ENCODE data around the gene PARD6B. TPM values are rescaled to one million over a fixed set of nuclear protein-coding genes. Genes with fewer than 3 reads are reported as not detected.
A peak's percentile ranks its signal among the peaks of the same experiment; 100 is the strongest.
"Not testable (repeated sequence)": the region's sequence is repeated elsewhere in the genome, so short reads cannot be mapped to it uniquely, and the experiment has no call there.

Gene PARD6B
- total RNA-seq, 1 donor from 2014 or later: 45.7 TPM

DNA sequence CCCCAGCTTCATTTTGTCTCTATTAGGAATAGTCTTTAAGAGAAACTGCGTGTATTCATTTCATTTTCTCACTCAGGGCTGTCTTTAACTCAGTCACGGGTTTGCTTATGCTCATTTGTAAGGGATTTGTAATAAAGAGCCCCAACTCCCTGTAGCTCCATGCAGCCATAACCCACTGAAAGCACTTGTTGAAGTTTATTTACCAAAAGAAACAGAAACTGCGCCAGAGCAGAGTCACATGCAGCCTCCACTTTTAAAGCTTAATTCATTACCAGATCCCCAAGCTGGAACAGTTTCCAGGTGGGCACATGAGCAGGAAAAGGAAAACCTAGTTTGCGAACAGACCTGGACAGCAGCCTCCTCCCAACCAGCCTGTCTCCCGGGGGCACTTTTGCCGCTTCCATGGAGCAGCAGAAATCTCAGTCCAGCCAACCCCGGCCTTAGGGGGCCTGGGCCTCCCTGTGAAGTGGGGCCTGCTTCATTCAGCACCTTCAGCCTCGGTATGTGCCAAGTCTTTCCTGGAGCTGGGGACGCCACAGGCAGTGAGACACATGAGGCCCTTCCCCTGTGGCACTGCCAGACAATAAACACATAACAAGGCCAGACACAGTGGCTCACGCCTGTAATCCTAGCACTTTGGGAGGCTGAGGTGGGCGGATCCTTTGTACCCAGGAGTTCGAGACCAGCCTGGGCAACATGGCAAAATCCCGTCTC, 68.0 kb downstream of the PARD6B start:
- no peak overlapping the region for H2AFZ ChIP-seq (replicated peaks)
- Mint-ChIP-seq H3K36me3 (no peaks in the 10 kb centered on the region), H3K27ac (no peak overlapping the region), H3K9me3 (no peaks in the 10 kb centered on the region), H3K4me3 (no peak overlapping the region), H3K27me3 (ENCODE audit: insufficient read depth, low read depth) (peaks cover 3% of the 10 kb centered on the region), H3K4me1 (peaks cover 13% of the 10 kb centered on the region)
- DNase-seq (ENCODE audit: low spot score): no peak
- peaks cover 9% of the 10 kb centered on the region for H4K20me1 ChIP-seq (ENCODE audit: low read depth)
- TF ChIP-seq EZH2 (IDR thresholded peaks at IDR 0.05): no peak
- TF ChIP-seq EZH2phosphoT487 (IDR thresholded peaks at IDR 0.05): no peak
- TF ChIP-seq, protein P1, sequence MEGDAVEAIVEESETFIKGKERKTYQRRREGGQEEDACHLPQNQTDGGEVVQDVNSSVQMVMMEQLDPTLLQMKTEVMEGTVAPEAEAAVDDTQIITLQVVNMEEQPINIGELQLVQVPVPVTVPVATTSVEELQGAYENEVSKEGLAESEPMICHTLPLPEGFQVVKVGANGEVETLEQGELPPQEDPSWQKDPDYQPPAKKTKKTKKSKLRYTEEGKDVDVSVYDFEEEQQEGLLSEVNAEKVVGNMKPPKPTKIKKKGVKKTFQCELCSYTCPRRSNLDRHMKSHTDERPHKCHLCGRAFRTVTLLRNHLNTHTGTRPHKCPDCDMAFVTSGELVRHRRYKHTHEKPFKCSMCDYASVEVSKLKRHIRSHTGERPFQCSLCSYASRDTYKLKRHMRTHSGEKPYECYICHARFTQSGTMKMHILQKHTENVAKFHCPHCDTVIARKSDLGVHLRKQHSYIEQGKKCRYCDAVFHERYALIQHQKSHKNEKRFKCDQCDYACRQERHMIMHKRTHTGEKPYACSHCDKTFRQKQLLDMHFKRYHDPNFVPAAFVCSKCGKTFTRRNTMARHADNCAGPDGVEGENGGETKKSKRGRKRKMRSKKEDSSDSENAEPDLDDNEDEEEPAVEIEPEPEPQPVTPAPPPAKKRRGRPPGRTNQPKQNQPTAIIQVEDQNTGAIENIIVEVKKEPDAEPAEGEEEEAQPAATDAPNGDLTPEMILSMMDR (IDR thresholded peaks at IDR 0.05): no peak
- peaks cover 1% of the 10 kb centered on the region for H3K4me1 ChIP-seq
- peaks cover 10% of the 10 kb centered on the region for H3F3A ChIP-seq (ENCODE audit: low read depth)
- H3K27ac ChIP-seq: no peak overlapping the region
- H3K4me3 ChIP-seq: no peak overlapping the region
- H3K9ac ChIP-seq: no peak overlapping the region
- H3K4me2 ChIP-seq: no peak overlapping the region
- peaks cover 4% of the 10 kb centered on the region for H3K27me3 ChIP-seq
- H3K36me3 ChIP-seq: no peaks in the 10 kb centered on the region
- peaks cover 20% of the 10 kb centered on the region for H3K79me2 ChIP-seq (ENCODE audit: low read depth)
- no peaks in the 10 kb centered on the region for H3K9me3 ChIP-seq (ENCODE audit: low read depth)

DNA sequence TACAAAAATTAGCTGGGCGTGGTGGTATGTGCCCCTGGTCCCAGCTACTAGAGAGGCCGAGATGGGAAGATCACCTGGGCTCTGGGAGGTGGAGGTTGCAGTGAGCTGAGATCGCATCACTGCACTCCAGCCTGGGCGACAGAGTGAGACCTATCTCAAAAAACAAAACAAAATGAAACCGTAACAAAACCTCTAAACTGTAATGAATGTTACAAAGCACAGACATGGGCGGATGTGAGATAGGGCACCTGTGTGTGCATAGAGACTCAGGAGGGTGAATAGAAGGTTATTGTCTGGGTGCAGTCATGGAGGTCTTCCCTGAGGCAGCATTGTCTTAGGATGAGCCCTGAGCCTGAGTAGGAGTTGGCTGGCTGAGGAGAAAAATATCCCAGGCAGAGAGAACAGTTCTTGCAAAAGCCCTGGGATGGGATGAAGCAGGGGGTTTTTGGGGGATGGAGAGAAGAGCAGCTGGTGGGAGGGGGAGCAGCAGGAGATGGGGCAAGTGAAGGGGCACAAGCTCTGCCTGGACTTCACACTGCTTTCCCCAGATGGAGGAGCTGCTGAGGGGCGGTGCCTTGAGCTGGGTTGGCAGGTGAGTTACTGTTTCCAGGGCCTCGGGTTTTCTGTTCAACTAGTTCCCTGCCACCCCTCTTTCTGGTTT, 68.6 kb downstream of the PARD6B start:
- Mint-ChIP-seq H3K4me3 (no peak overlapping the region), H3K27ac (no peak overlapping the region)

DNA sequence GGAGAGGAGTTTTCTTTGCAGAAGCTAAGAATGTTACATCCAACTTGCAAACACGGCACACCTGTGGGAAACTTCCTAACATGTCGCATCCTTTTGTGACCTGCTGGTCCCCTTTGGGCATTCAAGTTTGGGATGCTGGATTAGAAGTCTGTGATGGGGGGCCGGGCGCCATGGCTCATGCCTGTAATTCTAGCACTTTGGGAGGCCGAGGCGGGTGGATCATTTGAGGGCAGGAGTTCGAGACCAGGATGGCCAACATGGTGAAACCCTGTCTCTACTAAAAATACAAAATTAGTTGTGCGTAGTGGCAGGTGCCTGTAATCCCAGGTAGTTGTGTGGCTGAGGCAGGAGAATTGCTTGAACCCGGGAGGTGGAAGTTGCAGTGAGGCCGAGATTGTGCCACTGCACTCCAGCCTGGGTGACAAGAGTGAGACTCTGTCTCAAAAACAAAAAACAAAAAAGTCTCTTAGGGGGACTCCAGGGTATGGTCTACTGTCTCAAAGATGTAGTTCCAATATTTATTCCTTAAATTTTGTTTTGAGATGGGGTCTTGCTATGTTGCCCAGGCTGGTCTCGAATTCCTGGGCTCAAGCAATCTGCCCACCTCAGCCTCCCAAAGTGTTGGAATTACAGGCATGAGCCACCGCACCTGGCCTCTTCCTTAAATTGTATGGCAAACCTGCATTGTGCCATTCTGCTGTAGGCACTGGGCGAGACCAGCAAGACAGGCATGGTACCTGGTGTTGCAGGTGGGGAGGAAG, 69.8 kb downstream of the PARD6B start:
- H3K9me3 Mint-ChIP-seq: not testable (repeated sequence)

More for the DNA sequence above, 68.6 kb downstream of the PARD6B start:
- peaks cover 7% of the 10 kb centered on the region for H3F3A ChIP-seq (ENCODE audit: low read depth)
- H3K4me3 ChIP-seq: no peak overlapping the region
- TF ChIP-seq EZH2phosphoT487 (IDR thresholded peaks at IDR 0.05): no peak
- TF ChIP-seq EZH2 (IDR thresholded peaks at IDR 0.05): no peak
- TF ChIP-seq, protein P1 (IDR thresholded peaks at IDR 0.05): no peak
- peaks cover 20% of the 10 kb centered on the region for H3K79me2 ChIP-seq (ENCODE audit: low read depth)
- peaks cover 9% of the 10 kb centered on the region for H4K20me1 ChIP-seq (ENCODE audit: low read depth)
- no peak overlapping the region for H3K27ac ChIP-seq
- no peaks in the 10 kb centered on the region for H3K36me3 ChIP-seq
- Mint-ChIP-seq H3K27me3 (ENCODE audit: insufficient read depth, low read depth) (peaks cover 3% of the 10 kb centered on the region), H3K4me1 (peaks cover 13% of the 10 kb centered on the region), H3K36me3 (no peaks in the 10 kb centered on the region), H3K9me3 (no peaks in the 10 kb centered on the region)
- no peak overlapping the region for H3K9ac ChIP-seq
- no peak overlapping the region for H2AFZ ChIP-seq (replicated peaks)
- H3K27me3 ChIP-seq: peaks cover 4% of the 10 kb centered on the region
- no peak overlapping the region for H3K4me2 ChIP-seq
- H3K4me1 ChIP-seq: no peaks in the 10 kb centered on the region
- H3K9me3 ChIP-seq (ENCODE audit: low read depth): no peaks in the 10 kb centered on the region
- DNase-seq (ENCODE audit: low spot score): no peak

More for the DNA sequence above, 69.8 kb downstream of the PARD6B start:
- H2AFZ ChIP-seq (replicated peaks); H3K27ac ChIP-seq; H3K27me3 ChIP-seq; H3K4me2 ChIP-seq; H3K4me3 Mint-ChIP-seq; DNase-seq (ENCODE audit: low spot score); H3K4me1 ChIP-seq; H3K36me3 Mint-ChIP-seq; H3K4me1 Mint-ChIP-seq; H3K27me3 Mint-ChIP-seq (ENCODE audit: insufficient read depth, low read depth); H3K36me3 ChIP-seq; H3K9me3 ChIP-seq (ENCODE audit: low read depth); H3K4me3 ChIP-seq; H4K20me1 ChIP-seq (ENCODE audit: low read depth); H3K9ac ChIP-seq; H3F3A ChIP-seq (ENCODE audit: low read depth): not testable (repeated sequence)
- H3K79me2 ChIP-seq (ENCODE audit: low read depth): peaks cover 11% of the 10 kb centered on the region
- peak overlapping the region; percentile 59 for H3K27ac Mint-ChIP-seq
